ENCODE measurements around the gene C16orf96.

- TF ChIP-seq, protein P1, sequence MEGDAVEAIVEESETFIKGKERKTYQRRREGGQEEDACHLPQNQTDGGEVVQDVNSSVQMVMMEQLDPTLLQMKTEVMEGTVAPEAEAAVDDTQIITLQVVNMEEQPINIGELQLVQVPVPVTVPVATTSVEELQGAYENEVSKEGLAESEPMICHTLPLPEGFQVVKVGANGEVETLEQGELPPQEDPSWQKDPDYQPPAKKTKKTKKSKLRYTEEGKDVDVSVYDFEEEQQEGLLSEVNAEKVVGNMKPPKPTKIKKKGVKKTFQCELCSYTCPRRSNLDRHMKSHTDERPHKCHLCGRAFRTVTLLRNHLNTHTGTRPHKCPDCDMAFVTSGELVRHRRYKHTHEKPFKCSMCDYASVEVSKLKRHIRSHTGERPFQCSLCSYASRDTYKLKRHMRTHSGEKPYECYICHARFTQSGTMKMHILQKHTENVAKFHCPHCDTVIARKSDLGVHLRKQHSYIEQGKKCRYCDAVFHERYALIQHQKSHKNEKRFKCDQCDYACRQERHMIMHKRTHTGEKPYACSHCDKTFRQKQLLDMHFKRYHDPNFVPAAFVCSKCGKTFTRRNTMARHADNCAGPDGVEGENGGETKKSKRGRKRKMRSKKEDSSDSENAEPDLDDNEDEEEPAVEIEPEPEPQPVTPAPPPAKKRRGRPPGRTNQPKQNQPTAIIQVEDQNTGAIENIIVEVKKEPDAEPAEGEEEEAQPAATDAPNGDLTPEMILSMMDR (IDR thresholded peaks at IDR 0.05; ENCODE audit: insufficient read depth, low read length, poor library complexity, severe bottlenecking) = no peak
- TF ChIP-seq EZH2phosphoT487 (conservative IDR thresholded peaks at IDR 0.05; ENCODE audit: low read length) = no peak
These were observed 16.6 kb downstream of the C16orf96 start for GRCh38 chr16:4572715-4573114.

All from SU-DHL-6 (cell line).